ENCODE measurements around the gene NPM3. TPM values are rescaled to one million over a fixed set of nuclear protein-coding genes. Genes with fewer than 3 reads are reported as not detected.

NPM3 gene
- total RNA-seq, 1 experiment from 2014 or later = 92.6 TPM

DNA sequence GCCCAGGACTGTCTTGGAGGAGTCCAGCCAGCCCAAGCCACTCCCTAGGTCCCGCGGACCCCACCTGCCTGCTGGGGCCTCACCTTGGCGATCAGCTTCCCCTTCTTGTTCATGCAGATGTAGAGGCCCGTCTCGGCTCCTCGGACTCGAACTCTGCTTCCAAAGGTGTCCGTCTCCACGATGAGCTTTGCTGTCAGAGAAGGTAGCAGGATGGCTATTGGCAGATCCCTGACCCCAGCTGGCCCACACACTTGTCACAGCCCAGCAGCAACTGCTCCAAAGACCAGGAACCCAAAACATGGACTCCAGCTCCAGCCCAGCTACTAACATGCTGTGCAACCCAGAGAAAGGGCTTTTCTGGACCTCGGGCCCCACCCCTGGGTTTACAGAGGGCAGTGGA lies 11.9 kb downstream of the NPM3 start:
- Histone ChIP-seq H3K9me3 (no peaks in the 10 kb centered on the region), H3K4me3 (ENCODE audit: low read depth, low read length) (no peak overlapping the region), H3K4me1 (no peaks in the 10 kb centered on the region), H3K36me3 (ENCODE audit: control insufficient read depth, insufficient read depth, low read length) (no peaks in the 10 kb centered on the region), H3K27me3 (replicated peaks; ENCODE audit: control insufficient read depth, insufficient read depth, low read length) (peaks cover 1% of the 10 kb centered on the region; the same call in 1 of the 2 replicates)
- peaks cover 5% of the 10 kb centered on the region for H3K27me3 Mint-ChIP-seq (ENCODE audit: insufficient read depth, unreplicated experiment)
- no peak overlapping the region for H3K4me3 Mint-ChIP-seq (ENCODE audit: unreplicated experiment)
- peak in 1 of 2 experiments; percentile 35 for DNase-seq
- no TSS peak for BruUV-seq (replicated peaks)
- no peaks in the 10 kb centered on the region for H3K4me1 Mint-ChIP-seq (ENCODE audit: low read depth, unreplicated experiment)
- ChIA-PET CTCF (interaction anchor here (0.6 to 1.3 kb wide), 2 partner anchors 26 to 169 kb away, joined by 4 to 5 read pairs; no protein-coding TSS in a partner anchor), POLR2A (interaction anchor here (0.6 kb wide), 1 partner anchor 185 kb away, joined by 3 read pairs; no protein-coding TSS in a partner anchor)
- intact Hi-C loops (cut with micrococcal nuclease; ENCODE audit: unreplicated experiment) = no loop called here
- TF ChIP-seq, protein P1, sequence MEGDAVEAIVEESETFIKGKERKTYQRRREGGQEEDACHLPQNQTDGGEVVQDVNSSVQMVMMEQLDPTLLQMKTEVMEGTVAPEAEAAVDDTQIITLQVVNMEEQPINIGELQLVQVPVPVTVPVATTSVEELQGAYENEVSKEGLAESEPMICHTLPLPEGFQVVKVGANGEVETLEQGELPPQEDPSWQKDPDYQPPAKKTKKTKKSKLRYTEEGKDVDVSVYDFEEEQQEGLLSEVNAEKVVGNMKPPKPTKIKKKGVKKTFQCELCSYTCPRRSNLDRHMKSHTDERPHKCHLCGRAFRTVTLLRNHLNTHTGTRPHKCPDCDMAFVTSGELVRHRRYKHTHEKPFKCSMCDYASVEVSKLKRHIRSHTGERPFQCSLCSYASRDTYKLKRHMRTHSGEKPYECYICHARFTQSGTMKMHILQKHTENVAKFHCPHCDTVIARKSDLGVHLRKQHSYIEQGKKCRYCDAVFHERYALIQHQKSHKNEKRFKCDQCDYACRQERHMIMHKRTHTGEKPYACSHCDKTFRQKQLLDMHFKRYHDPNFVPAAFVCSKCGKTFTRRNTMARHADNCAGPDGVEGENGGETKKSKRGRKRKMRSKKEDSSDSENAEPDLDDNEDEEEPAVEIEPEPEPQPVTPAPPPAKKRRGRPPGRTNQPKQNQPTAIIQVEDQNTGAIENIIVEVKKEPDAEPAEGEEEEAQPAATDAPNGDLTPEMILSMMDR (IDR thresholded peaks at IDR 0.05; ENCODE audit: insufficient read depth in 1 of 2, low read depth in 1 of 2, low read length in 1 of 2, severe bottlenecking in 1 of 2, unreplicated experiment in 1 of 2) = no peak
- no peaks in the 10 kb centered on the region for H3K9me3 Mint-ChIP-seq (ENCODE audit: unreplicated experiment)
- H3K27ac Mint-ChIP-seq (ENCODE audit: unreplicated experiment) = no peak overlapping the region
- no peaks in the 10 kb centered on the region for H3K36me3 Mint-ChIP-seq (ENCODE audit: insufficient read depth, unreplicated experiment)

DNA sequence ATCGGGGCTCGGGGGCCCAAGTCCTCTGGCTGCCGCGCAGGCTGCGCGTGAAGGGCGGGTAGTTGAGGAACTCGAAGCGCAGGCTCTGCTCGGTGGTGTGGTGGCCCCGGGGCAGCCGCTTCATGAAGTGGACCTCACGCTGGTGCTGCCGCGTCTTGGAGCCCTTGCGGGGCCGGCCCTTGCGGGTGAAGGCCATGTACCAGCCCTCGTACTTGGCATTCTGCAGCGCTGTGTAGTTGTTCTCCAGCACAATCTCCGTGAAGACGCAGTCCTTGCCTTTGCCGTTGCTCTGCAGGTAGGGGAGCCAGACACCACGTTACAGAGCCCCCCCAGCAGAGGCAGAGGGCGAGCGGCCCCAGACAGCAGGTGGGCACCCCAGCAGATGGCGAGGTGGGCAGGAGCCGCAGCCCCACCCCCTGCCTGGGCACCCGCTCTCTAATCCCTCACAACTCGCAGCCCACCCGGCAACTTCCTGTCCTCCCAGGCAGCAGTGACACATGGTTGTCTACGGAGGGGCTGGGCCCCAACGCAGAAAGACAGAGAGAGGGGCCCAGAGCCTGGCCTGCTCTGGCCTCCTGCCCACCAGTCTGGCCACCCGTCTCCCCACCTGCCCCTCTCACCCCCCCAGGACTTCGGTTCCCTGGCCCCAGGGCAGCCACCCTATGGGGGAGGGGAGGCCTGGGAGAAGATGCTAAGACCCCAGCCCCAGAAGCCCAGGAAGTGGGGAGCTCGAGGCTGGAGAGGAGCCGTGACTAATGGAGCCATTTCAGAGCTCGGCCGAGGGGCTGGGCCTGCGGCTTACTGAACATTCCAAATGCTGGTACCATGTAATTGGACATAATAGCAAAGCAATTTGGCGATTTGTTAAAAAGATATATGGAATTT lies 12.7 kb downstream of the NPM3 start:
- H3K4me1 ChIP-seq = no peaks in the 10 kb centered on the region
- peaks cover 1% of the 10 kb centered on the region; the same call in 1 of the 2 replicates for H3K27me3 ChIP-seq (replicated peaks; ENCODE audit: control insufficient read depth, insufficient read depth, low read length)
- no peak for DNase-seq
- BruUV-seq (replicated peaks) = no TSS peak
- no peaks in the 10 kb centered on the region for H3K36me3 Mint-ChIP-seq (ENCODE audit: insufficient read depth, unreplicated experiment)
- no peak overlapping the region for H3K4me3 ChIP-seq (ENCODE audit: low read depth, low read length)
- CTCF ChIA-PET = interaction anchor here (0.6 to 0.7 kb wide), 2 partner anchors 26 to 281 kb away, joined by 3 to 5 read pairs; no protein-coding TSS in a partner anchor
- H3K4me1 Mint-ChIP-seq (ENCODE audit: low read depth, unreplicated experiment) = no peaks in the 10 kb centered on the region
- no peaks in the 10 kb centered on the region for H3K9me3 Mint-ChIP-seq (ENCODE audit: unreplicated experiment)
- H3K27me3 Mint-ChIP-seq (ENCODE audit: insufficient read depth, unreplicated experiment) = peaks cover 9% of the 10 kb centered on the region
- POLR2A ChIA-PET = interaction anchor here (0.6 kb wide), 1 partner anchor 184 kb away, joined by 3 read pairs; no protein-coding TSS in a partner anchor
- no peak overlapping the region for H3K4me3 Mint-ChIP-seq (ENCODE audit: unreplicated experiment)
- H3K27ac Mint-ChIP-seq (ENCODE audit: unreplicated experiment) = no peak overlapping the region
- H3K9me3 ChIP-seq = no peaks in the 10 kb centered on the region
- intact Hi-C loops (cut with micrococcal nuclease; ENCODE audit: unreplicated experiment) = no loop called here
- TF ChIP-seq, protein P1 (IDR thresholded peaks at IDR 0.05; ENCODE audit: insufficient read depth in 1 of 2, low read depth in 1 of 2, low read length in 1 of 2, severe bottlenecking in 1 of 2, unreplicated experiment in 1 of 2) = no peak
- no peaks in the 10 kb centered on the region for H3K36me3 ChIP-seq (ENCODE audit: control insufficient read depth, insufficient read depth, low read length)

GRCh38 chr10:101769541-101770180 lies 13.6 kb downstream of the NPM3 start:
- Histone ChIP-seq H3K27me3 (replicated peaks; ENCODE audit: control insufficient read depth, insufficient read depth, low read length) (peaks cover 1% of the 10 kb centered on the region; the same call in 1 of the 2 replicates), H3K4me1 (no peaks in the 10 kb centered on the region), H3K4me3 (ENCODE audit: low read depth, low read length) (no peak overlapping the region), H3K36me3 (ENCODE audit: control insufficient read depth, insufficient read depth, low read length) (no peaks in the 10 kb centered on the region), H3K9me3 (no peaks in the 10 kb centered on the region)
- Mint-ChIP-seq H3K27ac (ENCODE audit: unreplicated experiment) (no peak overlapping the region), H3K36me3 (ENCODE audit: insufficient read depth, unreplicated experiment) (no peaks in the 10 kb centered on the region), H3K4me1 (ENCODE audit: low read depth, unreplicated experiment) (no peaks in the 10 kb centered on the region), H3K9me3 (ENCODE audit: unreplicated experiment) (no peaks in the 10 kb centered on the region), H3K4me3 (ENCODE audit: unreplicated experiment) (no peak overlapping the region), H3K27me3 (ENCODE audit: insufficient read depth, unreplicated experiment) (peaks cover 10% of the 10 kb centered on the region)
- TF ChIP-seq, protein P1 (IDR thresholded peaks at IDR 0.05; ENCODE audit: insufficient read depth in 1 of 2, low read depth in 1 of 2, low read length in 1 of 2, severe bottlenecking in 1 of 2, unreplicated experiment in 1 of 2) = no peak
- POLR2A ChIA-PET = no interaction called here
- intact Hi-C loops (cut with micrococcal nuclease; ENCODE audit: unreplicated experiment) = no loop called here
- CTCF ChIA-PET = interaction anchor here (0.7 kb wide), 1 partner anchor 282 kb away, joined by 3 read pairs; no protein-coding TSS in a partner anchor
- no peak for DNase-seq
- BruUV-seq (replicated peaks) = no TSS peak
